ENCODE data around the gene MTOR.
"Not testable (repeated sequence)": the region's sequence is repeated elsewhere in the genome, so short reads cannot be mapped to it uniquely, and the experiment has no call there.

MTOR gene

DNA sequence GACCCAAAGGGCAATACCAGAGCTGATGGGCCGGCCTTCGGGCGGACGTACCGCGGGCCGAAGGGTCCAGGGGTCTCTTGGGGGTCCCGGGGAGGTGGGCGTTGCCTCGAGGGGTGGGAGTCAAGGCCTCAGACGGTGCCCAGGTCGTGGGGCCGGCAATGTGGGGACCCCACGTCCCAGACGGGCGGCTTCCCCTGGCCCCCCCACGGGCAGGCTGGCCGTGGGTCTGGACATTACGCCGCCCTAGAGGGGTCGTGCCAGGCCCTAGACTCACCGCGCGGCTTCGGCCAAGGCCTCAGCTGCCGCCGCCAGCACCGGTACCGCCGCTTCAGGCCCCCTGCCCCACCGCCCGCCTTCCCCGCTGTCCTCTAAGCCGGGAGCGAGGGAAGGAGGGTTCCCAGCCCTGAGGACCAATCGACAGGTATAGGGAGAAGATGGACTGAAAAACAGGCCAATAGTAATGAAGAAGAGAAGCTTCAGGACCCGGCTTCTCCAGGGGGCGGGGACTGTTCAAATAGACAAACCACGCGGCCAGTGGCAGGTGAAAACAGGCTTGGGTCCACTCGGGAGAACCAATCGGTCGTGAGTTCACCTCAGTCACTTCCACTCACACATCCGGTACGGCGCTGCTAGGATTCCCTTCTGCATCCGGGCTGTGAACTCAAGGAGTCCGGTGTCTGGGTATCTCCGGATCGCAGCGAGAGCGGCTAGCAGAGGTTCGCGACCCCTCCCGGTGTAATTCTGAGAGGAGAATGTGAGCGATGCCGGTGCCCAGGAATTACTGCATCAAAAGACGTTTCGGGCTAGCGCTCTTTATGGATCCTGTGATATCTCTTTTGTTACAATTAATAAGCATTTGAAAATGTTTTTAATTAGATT, at the start of gene MTOR:
Gene MTOR, minus strand, starts transcription at position 381 of the 879 bp plus-strand sequence. CDS start 3,142 bp downstream, outside the sequence.
- DNase-seq = peak; percentile 97

DNA sequence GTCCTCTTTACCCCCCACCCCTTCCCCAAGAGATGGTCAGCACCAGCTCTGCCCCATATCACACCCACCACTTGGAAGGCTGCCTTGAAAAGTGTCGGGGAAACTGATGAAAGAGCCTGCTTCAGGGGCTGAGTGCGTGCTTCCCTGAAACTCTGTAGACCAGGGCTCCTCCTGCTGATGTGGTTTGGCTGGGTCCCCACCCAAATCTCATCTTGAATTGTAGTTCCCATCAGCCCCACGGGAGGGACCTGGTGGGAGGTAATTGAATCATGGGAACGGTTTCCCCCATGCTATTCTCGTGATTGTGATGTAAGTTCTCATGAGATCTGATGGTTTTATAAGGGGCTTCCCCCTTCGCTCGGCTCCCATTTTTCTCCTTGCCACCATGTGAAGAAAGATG, 47.0 kb upstream of the MTOR start:
- DNase-seq = no peak

DNA sequence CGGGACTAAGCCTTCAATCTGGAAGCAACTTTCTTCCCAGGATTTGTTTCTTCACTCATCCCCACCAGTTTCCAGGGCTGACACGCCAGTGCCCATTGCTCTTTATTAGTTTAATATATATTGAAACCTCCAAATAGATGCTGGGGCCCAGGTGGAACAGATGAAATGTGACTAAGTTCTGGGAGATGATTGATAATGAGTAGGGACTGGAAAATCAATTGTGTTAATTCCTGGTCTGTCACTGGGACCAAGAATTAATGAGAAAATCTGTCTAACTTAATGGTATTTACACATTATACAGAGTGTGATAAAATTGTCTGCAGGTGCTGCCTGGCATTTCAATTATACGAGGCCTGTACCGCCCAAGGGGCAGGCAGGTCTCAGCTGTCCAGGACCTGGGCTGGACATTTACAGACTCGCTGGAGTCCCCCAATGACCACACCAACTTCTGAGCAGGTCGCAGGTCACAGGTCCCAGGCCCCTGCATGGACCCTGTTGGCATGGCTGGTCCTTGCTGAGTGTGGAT, 46.4 kb upstream of the MTOR start:
- DNase-seq = no peak

DNA sequence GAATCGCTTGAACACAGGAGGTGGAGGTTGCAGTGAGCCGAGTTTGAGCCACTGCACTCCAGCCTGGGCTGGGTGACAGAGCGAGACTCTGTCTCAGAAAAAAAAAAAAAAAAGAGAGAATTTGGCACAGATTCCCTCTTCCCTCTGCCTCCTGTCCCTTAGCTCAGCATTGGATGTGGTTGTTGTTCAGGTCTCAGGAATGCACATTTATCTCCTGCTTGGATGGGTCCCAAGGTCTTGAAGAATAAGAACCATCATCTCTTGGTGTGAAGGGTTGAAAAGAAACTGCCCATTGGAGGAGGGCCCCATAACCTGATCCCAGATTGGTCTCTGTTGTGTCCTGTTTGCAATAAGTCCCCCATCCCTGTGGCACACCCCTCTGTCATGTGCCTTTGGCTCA, 45.5 kb upstream of the MTOR start:
- no peak for DNase-seq

DNA sequence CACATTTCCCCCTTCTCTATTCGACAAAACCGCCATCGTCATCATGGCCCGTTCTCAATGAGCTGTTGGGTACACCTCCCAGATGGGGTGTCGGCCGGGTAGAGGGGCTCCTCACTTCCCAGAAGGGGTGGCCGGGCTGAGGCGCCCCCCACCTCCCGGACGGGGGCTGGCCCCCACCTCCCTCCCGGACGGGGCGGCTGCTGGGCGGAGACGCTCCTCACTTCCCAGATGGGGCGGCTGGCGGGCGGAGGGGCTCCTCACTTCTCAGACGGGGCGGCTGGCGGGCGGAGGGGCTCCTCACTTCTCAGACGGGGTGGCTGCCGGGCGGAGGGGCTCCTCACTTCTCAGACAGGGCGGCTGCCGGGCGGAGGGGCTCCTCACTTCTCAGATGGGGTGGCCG, 43.2 kb upstream of the MTOR start:
- not testable (repeated sequence) for DNase-seq

DNA sequence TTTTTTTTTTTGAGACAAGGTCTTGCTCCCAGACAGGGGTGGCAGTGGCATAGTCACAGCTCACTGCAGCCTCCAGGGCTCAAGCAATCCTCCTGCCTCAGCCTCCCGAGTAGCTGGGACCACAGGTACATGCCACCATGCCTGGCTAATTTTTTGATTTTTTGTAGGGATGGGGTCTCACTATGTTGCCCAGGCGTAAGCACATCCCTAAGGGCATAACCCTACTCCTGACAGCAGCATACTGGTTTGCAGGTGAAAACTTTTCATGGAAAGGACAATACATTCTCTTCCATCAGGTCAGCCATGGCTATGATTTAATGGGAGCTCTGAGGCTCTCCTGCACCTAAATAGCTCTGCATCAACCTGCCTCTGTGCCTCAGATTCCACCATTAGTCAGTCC, 40.0 kb upstream of the MTOR start:
- DNase-seq = no peak

DNA sequence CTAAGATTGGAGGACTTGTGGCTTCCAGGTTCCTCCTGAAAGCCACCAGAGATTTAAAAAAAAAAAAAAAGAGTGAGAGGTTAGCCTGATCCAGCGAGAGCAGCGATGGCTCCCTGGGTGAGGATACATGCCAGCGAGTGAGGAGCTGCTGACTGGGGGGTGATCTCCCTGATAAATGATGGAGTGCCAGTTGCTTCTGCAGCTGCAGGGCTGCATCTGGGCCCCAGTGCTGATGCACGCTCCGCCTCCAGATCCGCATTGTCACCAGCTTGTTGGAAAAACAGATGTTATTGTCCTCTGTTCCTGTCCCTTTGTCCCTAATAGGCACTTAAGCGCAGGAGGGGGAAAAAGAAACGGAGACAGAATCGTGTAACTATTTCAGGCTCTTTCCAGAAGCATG, 39.2 kb upstream of the MTOR start:
- DNase-seq = no peak

DNA sequence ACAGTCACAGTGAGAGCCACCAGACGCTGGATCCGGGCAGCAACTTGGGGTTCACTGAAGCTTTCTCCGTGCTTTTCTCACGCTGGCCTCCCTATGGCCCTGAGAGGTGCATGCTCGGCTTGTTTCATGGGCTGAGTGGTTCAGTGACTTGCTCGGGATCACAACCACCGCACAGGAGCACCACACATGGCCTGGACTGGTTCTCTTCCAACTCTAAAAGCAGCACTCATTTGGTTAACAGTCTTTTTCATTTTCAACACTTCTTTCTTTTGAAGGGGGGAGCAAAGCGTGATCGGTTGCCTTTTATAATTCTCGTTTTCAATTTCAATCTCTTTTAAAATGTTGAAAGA, 36.8 kb upstream of the MTOR start:
- no peak for DNase-seq

DNA sequence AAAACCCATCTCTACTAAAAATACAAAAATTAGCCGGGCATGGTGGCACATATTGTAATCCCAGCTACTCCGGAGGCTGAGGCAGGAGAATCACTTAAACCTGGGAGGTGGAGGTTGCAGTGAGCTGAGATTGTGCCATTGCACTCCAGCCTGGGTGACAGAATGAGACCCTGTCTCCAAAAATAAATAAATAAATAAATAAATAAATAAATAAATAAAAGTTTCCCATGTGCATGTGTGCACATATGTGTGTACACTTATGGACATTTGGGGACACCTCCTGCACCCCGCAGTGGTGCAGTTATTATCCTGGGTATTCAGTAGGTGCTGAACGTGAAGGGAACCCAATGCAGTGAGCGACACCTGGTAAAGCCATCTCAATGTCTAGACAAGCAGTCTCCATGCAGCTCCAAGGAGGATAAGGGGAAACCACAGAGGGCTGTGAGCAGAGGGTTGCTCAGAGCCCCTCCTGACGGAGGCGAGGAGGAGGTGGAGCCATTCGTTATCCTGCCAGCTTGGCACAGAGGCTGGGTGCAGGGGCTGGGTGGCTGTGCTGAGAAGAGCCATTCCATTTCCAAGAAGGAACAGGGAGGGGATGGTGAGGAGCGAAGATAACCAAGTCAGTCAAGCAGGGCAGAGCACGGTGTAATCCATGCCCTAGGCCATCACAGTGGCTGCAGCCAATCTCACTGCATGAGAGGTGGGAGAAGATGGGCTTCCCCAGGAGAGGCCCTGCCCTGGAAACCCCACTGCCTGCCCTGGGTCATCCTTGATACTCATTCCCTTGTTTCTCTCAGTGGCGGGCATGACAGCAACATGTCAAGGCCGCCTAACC, 36.3 kb upstream of the MTOR start:
- no peak for DNase-seq

DNA sequence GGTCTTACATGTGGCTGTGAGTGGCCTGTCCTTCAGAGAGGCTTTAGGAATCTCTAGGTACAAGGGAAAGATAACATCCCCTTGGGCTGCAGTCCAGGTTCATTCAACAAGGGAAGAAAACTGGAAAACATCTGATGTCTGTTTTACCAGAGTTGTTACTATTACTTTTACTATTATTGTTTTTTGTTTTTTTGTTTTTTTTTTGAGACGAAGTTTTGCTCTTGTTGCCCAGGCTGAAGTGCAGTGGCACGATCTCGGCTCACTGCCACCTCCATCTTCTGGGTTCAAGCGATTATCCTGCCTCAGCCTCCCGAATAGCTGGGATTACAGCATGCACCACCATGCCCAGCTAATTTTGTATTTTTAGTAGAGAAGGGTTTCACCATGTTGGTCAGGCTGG, 35.4 kb upstream of the MTOR start:
- not testable (repeated sequence) for DNase-seq

DNA sequence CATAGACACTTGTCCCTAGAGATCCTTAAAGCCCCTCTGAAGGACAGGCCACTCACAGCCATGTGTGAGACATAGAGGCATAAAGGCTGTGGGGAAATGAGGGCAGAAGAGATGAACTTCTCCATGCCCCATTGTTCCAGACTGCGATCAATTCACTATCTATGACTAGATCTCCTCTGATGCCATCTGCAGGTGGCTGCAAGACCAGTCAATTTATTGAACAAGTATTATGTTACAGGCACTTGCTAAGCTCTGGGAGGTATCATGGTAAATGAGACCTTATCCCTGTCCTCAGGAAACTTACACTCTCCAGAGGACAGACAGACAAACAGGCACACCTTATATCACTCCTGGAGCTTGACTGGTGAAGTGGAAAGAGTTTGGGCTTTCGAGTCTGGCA, 33.6 kb upstream of the MTOR start:
- no peak for DNase-seq

DNA sequence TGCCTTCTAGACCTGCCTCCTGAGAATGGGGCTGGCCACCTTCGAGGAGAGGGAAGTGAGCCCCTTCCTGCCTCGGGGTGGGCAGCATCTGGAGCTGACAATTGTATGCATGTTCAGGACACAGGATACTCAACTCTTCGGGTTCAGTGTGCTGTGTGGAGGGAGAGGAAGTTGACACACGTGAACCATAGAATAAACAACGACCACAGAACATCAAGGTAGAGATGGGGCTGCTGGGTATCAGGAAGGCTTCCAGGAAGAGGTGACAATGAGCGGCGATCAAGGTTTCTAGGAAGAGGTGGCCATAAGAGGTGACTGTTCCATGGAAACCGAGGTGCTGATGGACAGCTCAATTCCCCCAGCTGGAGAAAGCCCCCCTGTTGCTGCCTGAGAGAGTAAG, 32.6 kb upstream of the MTOR start:
- no peak for DNase-seq

DNA sequence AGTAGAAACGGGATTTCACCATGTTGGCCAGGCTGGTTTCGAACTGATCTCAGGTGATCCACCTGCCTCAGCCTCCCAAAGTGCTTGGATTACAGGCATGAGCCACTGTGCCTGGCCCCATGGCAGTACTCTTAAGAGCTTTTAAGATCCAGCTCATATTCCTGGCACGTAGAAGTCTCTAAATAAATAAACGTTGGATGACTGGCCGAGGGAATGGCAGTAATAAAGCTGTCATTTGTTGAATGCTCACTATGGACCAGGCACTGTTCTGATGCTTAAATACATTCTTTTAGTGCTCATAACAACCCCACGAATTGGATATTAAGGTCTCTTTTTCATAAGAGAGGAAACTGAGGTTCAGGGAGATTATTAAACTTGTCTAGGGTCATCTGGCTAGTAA, 31.5 kb upstream of the MTOR start:
- no peak for DNase-seq

DNA sequence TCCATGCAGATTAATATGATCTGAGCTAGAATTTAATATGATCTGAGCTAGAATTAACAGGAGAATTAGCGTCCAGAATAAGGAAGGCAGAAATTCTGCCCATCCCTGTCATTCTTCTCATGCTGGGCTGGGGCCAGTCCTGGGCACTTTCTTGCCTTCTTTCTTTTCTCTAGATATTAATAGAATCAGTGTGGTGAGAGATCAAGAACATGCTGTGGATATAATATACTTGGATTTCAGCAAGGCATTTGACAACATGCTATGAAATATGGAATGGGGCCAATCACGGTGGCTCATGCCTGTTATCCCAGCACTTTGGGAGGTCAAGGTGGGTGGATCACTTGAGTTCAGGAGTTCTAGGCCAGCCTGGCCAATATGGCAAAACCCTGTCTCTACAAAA, 28.7 kb upstream of the MTOR start:
- no peak for DNase-seq

DNA sequence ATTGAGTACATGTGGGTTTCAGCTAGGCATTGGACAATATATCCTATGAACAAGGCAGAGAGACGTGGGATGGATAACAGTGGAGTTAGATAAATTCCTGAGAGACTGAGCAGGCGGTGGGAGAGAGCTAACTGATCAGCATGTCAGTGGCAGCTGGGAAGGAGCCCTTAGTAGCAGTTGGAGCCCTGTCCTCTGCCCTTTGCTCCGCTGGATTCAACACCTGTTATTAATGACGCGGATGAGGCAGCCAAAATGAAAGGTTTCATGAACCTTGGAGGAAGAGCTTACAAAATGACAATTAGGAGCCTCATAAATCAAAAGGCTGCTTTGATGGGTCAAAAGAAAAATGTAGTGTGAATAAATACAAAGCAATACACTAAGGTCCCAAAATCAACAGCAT, 26.7 kb upstream of the MTOR start:
- no peak for DNase-seq

DNA sequence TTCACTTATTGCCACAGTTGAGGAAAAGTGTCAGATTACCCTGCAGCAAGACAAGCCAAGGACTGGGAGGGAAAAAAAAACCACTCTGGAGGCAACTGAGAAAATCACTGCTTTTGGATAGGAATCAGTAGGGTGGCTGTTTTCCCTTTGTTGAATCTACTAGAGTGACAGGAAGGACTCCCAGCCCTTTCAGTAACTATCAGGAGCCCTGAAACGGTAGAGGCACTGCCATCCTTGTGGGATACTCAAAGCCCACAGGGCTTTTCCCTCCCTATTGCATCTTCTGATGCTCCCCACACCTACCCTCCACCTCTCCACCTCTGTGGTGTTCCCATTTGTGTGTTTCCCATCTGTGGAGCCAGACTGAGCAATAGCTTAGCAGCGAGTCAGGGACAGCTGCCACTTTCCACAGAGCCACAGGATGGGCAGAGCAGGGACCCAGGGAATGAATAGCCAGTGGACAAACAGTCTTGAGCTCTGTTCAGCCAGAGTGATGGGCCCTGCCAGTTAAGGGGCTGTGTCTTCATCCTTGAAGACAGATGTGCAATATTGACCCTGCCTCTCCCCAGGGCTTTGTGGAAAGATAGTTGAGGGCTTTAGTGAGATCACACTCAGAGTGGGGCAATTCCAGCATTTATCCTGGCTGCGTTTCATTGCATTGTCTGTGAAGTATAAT, 24.5 kb upstream of the MTOR start:
- DNase-seq = no peak

DNA sequence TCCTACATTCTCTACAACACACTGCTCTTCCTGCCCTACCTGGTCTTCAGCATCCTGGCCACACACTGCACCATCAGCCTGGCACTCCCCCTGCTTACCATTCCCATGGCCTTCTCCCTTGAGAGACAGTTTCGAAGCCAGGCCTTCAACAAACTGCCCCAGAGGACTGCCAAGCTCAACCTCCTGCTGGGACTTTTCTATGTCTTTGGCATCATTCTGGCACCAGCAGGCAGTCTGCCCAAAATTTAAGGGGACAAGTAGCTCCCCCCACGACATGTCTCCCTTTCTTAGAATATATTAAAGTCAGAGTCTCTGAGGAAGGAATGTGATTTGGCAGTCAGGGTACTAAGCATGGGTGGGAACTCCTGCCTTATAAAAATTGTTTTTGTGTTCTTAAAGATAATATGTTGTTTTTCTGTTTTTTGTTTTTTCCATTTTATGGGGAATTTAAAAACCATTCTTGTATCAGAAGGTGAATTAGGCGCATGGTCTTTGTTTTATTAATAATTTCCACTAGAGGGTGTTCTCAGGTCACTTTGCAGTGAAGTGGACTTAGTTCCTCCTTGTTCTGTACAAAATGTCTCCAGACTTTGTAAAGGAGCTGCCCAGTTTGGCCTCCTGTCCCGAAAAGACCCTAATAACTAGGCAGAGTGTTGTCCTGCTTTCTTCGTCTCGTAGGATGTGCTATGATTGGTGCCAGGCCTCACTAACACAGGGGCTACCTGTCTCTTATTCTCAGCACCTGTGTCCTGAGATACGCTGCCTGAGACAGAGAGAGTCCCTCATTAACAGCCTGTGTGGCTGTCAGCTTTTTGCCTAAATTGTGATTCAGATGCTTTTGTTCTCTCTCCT, 23.8 kb upstream of the MTOR start:
- no peak for DNase-seq

DNA sequence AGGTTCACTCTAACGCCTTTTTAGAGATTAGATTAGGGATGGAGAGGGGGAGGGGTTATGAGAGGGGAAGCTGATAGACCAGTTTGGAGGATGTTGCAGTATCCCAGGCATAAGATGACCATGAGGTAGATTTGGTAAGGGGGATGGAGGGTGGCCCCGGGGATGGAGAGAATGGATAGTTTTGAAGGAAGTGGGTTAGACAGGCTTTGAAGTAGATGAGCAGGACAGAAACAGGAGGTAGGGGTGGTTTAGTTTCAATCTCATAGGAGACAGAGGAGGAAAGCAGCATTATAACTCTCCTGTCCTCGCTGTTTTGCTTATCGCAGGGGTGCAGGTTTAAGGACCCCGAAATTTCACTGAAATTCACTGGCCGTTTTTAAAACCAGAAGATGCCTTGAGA, 22.4 kb upstream of the MTOR start:
- no peak for DNase-seq

DNA sequence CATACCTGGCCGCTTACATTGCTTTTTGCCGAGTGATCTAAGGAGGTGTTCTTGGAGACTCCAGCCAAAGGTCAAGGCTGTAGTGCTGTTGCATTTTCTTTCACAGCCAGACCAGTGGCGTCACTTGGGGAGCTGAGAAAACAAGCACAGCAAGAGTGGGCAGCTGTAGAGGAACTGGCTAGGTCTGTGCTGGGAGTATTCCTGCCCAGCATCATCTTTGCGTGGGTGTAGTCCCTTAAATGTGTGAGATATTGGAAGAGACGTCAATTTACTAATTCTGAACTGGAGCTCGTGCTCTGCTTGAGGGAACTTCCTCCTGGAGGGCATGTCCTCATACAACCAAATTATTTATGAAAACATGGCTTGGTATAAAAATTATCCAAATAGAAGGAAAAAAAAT, 20.8 kb upstream of the MTOR start:
- no peak for DNase-seq

DNA sequence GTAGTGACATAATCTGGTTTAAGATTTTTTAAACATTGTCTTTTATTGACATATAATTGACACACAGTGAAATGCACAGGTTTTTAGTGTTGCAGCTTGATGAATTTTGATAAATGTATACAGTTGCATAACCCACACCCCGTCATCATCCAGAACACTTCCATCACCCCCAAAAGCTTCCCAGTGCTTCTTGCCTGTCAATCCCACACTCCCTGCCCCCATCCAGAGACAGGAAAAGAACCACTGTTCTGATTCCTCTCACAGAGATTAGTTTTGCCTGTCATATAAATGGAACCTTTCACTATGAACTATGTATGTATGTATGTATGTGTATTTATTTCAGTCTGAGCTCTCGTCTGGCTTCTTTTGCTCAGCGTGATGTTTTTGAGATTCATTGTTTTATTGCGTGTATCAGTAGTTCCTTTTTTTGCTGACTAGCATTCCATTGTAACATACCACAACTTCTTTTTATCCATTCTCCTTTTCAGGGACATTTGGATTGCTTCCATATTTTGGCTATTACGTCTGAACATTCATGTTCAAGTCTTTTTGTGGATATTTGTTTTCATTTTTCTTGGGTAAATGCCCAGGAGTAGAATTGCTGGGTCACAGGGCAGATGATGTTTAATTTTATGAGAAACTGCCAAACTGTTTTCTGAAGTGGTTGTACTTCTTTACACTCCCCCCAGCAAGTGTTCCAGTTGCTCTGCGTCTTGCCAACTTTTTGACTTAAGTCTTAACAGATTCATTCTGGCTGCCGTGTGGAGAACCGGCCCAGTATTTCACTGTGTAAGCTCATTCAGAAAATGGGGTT, 19.4 kb upstream of the MTOR start:
- no peak for DNase-seq

DNA sequence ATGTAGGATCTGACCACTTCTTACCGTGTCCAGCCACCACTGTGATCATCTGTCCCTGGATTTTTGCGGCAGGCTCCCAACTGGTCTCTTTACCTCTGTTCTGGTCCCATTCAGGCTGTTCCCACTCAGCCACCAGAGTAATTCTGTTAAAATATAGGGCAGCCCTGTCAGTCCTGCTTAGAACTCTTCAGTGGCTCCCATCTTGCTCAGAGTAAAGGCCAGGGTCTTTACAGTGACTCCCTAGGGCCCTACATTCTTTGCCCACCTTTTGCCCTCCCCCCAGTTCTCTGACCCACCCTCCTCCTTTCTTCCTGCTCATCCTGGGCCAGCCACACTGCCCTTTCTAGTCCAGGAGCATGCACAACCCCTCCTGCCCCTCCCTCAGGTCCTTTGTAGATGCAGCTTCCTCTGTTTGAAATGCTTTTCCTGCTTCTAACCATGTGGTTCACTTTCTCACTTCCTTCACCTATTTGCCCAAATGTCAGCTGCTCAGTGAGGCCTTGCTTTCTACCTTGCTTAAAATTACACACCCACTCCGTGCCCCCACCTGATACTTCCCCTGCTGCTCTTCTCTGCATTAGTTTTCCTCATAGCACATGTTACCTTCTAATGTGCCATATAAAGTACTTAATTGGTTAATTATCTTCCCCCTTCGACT, 18.5 kb upstream of the MTOR start:
- no peak for DNase-seq

All from activated naive CD4-positive, alpha-beta T cell treated with Interleukin-2 at 50 U/mL for 16 hours (primary cell).